Neutrophil (primary cell): Measurements from ENCODE around the gene MRPS34.

Experiments used
- H3K27ac ChIP-seq: fragments of 200-600 bp; sonication (generic); 2 replicates; pipeline ENCODE4 v1.5.1; 2016; ENCODE audit warnings: mild to moderate bottlenecking, moderate library complexity
- H3K27me3 ChIP-seq: fragments of 200-600 bp; sonication (generic); 2 replicates; pipeline ENCODE4 v1.6.0; 2016; ENCODE audit warnings: mild to moderate bottlenecking
- H3K36me3 ChIP-seq: fragments of 200-600 bp; sonication (generic); 2 replicates; pipeline ENCODE4 v1.5.1; 2017
- H3K4me1 ChIP-seq, 2 experiments: fragments of 200-600 bp in 1 of 2; sonication (generic) in 1 of 2; 1 replicate in 1 of 2; 2 replicates in 1 of 2; pipeline versions ENCODE4 v1.5.1 to v1.6.1; 2013 to 2016; ENCODE audit warnings: low read depth in 1 of 2, low read length in 1 of 2, mild to moderate bottlenecking in 1 of 2, moderate library complexity in 1 of 2; ENCODE audit not compliant: control insufficient read depth in 1 of 2, insufficient read depth in 1 of 2
- H3K4me3 ChIP-seq, 2 experiments: fragments of 200-600 bp in 1 of 2; sonication (generic) in 1 of 2; 1 replicate in 1 of 2; 2 replicates in 1 of 2; pipeline ENCODE4 v1.5.1; 2013 to 2016; ENCODE audit warnings: low read depth in 1 of 2, low read length in 1 of 2, mild to moderate bottlenecking in 1 of 2, moderate library complexity in 1 of 2
- H3K9me3 ChIP-seq: fragments of 200-600 bp; sonication (generic); 2 replicates; pipeline ENCODE4 v1.5.1; 2016
- TF ChIP-seq, protein P1 (sequence below): fragments of 200-600 bp; sonication (generic); IDR thresholded peaks from 2 replicates; pipeline ENCODE4 v1.5.1; 2016; ENCODE audit warnings: antibody characterized with exemption

The MRPS34 gene

DNA sequence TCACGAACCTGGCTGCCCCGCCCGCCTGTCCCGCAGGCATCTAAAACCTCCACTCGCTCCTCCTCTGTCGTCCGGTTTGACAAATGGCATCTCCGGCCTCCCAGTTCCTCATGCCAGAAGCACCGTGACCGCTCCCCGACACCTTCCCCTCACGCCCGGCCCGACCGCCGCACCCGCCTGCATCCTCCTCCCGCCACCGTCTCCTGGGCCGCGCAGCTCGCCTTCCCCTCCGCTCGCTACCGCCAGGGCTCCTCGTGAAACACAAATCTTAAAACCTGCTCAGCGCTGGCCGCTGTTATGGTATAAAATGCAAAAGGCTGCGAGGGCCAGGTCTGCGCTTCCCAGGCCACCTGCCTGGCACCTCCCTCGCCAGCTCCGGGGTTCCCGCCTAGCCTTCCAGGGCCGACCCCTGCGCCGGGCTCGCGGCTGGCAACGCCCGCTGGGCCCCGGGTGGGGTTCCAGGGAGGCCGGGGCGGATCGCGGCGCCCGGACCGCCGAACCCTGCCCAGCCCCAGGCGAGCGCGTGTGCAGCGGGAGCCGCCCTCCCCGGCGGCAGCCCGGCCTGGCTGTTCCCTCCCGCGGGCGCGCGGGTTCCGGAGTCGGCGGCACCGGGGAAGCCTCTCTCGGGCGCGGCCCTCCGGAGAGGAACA is 8.9 kb upstream of the MRPS34 start:
- no peaks in the 10 kb centered on the region for H3K9me3 ChIP-seq
- H3K4me3 ChIP-seq: peak overlapping the region; percentile 75 to 77
- H3K27me3 ChIP-seq: no peaks in the 10 kb centered on the region
- peak overlapping the region; percentile 94 for H3K27ac ChIP-seq
- TF ChIP-seq, protein P1, sequence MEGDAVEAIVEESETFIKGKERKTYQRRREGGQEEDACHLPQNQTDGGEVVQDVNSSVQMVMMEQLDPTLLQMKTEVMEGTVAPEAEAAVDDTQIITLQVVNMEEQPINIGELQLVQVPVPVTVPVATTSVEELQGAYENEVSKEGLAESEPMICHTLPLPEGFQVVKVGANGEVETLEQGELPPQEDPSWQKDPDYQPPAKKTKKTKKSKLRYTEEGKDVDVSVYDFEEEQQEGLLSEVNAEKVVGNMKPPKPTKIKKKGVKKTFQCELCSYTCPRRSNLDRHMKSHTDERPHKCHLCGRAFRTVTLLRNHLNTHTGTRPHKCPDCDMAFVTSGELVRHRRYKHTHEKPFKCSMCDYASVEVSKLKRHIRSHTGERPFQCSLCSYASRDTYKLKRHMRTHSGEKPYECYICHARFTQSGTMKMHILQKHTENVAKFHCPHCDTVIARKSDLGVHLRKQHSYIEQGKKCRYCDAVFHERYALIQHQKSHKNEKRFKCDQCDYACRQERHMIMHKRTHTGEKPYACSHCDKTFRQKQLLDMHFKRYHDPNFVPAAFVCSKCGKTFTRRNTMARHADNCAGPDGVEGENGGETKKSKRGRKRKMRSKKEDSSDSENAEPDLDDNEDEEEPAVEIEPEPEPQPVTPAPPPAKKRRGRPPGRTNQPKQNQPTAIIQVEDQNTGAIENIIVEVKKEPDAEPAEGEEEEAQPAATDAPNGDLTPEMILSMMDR: no peak
- peaks cover 23 to 26% of the 10 kb centered on the region in 2 experiments for H3K4me1 ChIP-seq
- peaks cover 47% of the 10 kb centered on the region for H3K36me3 ChIP-seq

GRCh38 chr16:1781254-1781653 is 8.3 kb upstream of the MRPS34 start:
- Histone ChIP-seq H3K27me3 (no peaks in the 10 kb centered on the region), H3K9me3 (no peaks in the 10 kb centered on the region), H3K4me1 (peaks cover 23 to 26% of the 10 kb centered on the region in 2 experiments), H3K36me3 (peaks cover 48% of the 10 kb centered on the region), H3K4me3 (peak overlapping the region; percentile 75 to 77), H3K27ac (peak overlapping the region; percentile 94)
- TF ChIP-seq, protein P1: no peak

GRCh38 chr16:1780677-1781072 is 7.7 kb upstream of the MRPS34 start:
- Histone ChIP-seq H3K36me3 (peaks cover 54% of the 10 kb centered on the region), H3K4me1 (peaks cover 23 to 26% of the 10 kb centered on the region in 2 experiments), H3K4me3 (no peak overlapping the region), H3K9me3 (no peaks in the 10 kb centered on the region), H3K27ac (peak overlapping the region; percentile 94), H3K27me3 (no peaks in the 10 kb centered on the region)
- TF ChIP-seq, protein P1: no peak

DNA sequence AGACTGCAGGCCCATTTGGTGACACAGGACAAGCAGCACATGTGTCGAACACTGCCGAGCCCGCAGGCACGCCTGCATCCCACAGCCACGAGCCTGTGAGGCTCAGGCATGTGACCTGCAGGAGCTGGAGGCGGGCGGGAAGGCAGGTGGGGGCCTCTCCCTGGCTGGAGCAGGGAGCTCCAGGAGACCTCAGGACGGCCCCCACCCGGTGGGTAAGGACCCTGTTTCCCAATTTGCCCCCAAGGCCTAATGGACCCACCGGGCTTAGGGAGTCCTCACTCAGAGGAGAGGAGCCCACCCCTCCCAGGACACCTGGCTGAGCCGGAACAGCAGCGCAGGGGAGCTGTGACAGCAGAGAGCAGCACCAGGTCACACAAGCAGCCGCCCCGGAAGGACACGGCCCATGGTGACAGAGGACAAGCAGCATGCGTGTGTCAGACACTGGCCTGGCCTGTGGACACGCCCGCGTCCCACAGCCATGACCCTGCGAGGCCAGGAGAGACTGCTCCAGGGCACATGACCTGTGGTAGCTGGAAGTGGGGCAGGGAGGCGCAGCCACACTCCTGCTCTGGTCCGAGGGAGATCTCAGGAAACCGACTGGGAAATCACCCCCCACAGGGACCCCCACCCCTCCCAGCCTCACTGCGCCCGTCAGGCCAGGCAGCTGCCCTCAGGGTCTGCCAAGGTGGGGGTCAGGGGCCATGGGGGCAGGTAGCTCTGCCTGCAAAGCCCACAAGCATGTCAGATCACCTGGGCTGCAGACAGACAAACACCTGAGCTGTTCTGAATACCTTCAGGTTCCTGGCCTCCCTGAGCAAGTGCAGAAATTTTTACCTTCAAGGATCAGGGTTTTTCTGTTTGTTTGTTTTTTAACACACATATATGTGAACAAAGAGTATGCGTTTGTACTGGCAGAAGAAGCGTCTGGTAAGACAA is 7.1 kb upstream of the MRPS34 start:
- Histone ChIP-seq H3K4me1 (peaks cover 26% of the 10 kb centered on the region in 2 experiments), H3K36me3 (peaks cover 61% of the 10 kb centered on the region), H3K27ac (peak overlapping the region; percentile 2), H3K27me3 (no peaks in the 10 kb centered on the region), H3K9me3 (no peaks in the 10 kb centered on the region), H3K4me3 (no peak overlapping the region)
- TF ChIP-seq, protein P1: no peak

GRCh38 chr16:1779234-1779701 is 6.3 kb upstream of the MRPS34 start:
- H3K36me3 ChIP-seq: peaks cover 63% of the 10 kb centered on the region
- TF ChIP-seq, protein P1: no peak
- H3K9me3 ChIP-seq: no peaks in the 10 kb centered on the region
- H3K4me1 ChIP-seq: peaks cover 33% of the 10 kb centered on the region in 2 experiments
- H3K27me3 ChIP-seq: no peaks in the 10 kb centered on the region
- no peak overlapping the region for H3K4me3 ChIP-seq
- H3K27ac ChIP-seq: no peak overlapping the region
